ENCODE data around the gene PTPRN2.

PTPRN2 gene

DNA sequence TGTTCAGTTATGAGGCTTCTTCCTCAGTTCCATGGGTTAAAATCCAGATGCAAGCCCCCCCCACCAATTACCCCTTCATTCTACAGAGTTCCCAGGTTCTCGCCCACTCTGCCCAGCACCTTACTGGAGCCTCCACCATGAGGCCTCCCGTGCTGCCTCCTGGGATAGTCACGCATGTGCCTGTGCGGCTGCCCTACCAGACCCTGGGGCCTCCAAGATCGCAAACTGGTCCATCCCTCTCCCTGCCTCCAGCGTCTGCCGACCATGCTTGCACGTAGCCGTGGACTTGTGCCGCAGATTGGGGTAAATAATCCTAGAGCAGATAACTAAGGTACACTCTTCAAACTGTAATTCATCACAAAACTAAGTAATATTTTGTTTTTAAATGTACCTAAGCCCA lies 611.2 kb downstream of the PTPRN2 start:
- no peak overlapping the region for H3K4me3 ChIP-seq (ENCODE audit: low read depth, low read length)
- no peak for DNase-seq (ENCODE audit: low read depth)
- TF ChIP-seq, protein P1, sequence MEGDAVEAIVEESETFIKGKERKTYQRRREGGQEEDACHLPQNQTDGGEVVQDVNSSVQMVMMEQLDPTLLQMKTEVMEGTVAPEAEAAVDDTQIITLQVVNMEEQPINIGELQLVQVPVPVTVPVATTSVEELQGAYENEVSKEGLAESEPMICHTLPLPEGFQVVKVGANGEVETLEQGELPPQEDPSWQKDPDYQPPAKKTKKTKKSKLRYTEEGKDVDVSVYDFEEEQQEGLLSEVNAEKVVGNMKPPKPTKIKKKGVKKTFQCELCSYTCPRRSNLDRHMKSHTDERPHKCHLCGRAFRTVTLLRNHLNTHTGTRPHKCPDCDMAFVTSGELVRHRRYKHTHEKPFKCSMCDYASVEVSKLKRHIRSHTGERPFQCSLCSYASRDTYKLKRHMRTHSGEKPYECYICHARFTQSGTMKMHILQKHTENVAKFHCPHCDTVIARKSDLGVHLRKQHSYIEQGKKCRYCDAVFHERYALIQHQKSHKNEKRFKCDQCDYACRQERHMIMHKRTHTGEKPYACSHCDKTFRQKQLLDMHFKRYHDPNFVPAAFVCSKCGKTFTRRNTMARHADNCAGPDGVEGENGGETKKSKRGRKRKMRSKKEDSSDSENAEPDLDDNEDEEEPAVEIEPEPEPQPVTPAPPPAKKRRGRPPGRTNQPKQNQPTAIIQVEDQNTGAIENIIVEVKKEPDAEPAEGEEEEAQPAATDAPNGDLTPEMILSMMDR (IDR thresholded peaks at IDR 0.05; ENCODE audit: control insufficient read depth, extremely low read depth, insufficient read depth): no peak

DNA sequence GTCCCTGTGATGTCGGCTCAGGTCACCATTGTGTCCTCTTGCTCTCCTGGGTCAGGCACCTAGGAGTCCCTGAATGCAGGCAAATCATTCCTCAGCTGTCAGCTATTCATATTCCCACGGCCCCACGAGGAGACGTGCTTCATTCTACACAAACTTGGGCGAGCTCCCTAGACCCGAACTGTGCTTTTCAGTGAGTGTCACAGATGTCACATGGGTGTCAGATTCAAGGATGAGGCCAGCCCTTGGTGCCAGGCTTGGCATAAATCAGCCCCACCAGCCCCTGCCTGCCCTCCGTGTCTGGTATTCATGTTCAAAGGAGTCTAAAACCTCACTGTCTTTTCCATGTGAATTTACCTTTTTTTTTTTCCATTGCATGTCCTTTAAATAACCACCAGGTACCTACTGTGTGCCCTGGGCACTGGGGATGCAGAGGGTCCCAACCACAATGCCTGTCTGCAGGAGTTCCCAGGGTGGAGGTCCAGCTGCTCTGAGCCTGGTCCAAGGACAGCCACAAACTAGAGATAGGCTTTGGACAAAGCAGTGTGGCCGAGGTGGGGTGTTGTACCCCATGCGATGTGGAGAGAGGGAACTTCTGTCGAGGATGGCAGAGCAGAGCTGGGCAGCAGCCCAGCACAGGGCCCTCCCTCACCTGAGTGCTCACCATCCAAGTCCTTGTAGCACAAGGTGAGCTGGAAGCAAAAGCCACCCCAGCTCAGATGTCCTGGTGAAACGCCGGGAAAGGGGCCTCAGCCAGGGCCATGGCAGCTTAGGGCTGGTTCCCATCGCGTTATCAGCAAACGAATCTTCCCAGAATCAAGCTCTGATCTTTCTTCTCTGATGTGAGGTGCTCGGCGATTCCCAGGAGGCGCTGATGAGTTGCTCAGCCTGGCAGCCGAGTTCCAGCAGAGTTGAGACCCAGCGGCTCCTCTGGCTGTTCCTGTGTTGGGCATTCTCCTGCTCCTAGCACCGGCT lies 611.9 kb downstream of the PTPRN2 start:
- TF ChIP-seq, protein P1 (IDR thresholded peaks at IDR 0.05; ENCODE audit: control insufficient read depth, extremely low read depth, insufficient read depth): no peak
- DNase-seq (ENCODE audit: low read depth): no peak
- H3K4me3 ChIP-seq (ENCODE audit: low read depth, low read length): no peak overlapping the region

DNA sequence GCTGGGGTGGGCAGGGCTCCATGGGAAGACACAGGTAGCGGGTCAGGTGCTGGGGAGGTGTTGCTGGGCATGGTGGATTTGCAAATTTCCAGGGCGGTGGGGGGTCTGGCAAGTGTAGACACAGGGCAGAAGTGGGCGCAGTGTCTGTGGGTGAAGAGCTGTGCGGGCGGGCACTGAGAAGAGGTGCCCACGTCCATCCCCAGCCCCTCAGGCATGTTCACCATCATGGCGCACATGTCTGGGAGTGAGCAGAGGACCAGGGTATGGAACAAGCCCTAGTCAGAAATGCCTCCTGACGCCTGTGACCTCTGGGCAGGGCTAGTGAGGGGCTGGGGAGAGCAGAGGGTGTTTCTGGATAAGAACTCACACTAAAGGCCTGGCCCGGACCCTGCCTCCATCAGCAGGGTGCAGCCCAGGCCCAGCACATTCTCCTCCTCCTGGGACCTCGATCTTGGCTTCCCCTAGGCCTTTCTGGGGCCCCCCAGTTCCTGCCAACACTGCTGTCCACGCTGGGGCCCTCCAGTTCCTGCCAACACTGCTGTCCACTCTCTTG lies 612.9 kb downstream of the PTPRN2 start:
- DNase-seq (ENCODE audit: low read depth): no peak
- no peak overlapping the region for H3K4me3 ChIP-seq (ENCODE audit: low read depth, low read length)

DNA sequence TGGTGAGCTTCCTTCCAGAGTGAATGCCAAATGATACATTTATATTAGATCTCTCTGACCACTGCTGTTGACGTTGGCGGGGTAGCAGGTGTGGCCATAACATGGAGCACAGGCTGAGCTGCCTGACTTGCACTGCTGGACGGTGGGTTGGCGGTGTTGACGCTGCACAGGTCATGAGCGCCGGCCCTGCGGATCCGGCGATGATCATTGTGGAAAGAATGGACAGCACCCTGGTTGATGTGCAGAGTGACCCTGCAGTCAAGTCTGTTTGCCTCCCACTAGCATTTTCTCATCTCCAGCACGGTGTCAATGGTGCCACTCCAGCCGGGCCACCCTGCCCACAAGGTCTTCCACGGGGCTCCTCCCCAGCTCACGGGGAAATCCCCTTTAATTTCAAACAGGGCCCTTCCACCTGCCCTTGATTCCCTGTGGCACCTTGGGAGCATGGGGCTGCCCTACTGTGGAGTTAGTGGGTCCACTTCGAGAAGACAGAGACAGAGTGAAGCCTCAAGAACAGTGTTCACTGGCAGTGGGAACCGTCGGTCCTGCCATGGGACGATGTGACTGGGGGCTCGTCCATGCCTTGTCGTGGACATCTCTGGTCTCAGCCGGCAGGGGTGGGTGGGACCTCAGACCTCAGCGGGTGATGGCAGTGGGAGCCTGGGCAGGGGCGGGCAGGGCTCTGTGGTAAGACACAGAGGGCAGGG lies 613.5 kb downstream of the PTPRN2 start:
- H3K4me3 ChIP-seq (ENCODE audit: low read depth, low read length): no peak overlapping the region
- TF ChIP-seq, protein P1 (IDR thresholded peaks at IDR 0.05; ENCODE audit: control insufficient read depth, extremely low read depth, insufficient read depth): no peak
- no peak for DNase-seq (ENCODE audit: low read depth)

More for the DNA sequence above, 612.9 kb downstream of the PTPRN2 start:
- TF ChIP-seq, protein P1 (IDR thresholded peaks at IDR 0.05; ENCODE audit: control insufficient read depth, extremely low read depth, insufficient read depth): no peak

DNA sequence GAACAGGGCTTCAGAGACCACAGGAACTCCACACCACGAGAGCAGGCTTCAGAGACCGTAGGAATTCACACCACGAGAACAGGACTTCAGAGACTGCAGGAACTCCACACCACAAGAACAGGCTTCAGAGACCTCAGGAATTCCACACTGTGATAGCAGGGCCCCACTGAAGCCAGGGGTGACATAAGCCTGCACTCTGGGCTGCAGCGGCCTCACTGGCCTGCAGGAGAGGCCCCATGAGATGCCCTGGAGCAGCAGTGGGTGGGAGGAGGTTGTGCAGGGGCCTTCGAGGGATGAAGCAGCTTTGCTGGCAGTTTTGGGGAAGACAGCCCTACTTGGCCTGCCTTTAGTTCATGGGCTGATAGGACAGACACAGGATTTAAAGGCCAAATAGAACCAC lies 614.7 kb downstream of the PTPRN2 start:
- no peak for DNase-seq (ENCODE audit: low read depth)
- TF ChIP-seq, protein P1 (IDR thresholded peaks at IDR 0.05; ENCODE audit: control insufficient read depth, extremely low read depth, insufficient read depth): no peak
- H3K4me3 ChIP-seq (ENCODE audit: low read depth, low read length): no peak overlapping the region

DNA sequence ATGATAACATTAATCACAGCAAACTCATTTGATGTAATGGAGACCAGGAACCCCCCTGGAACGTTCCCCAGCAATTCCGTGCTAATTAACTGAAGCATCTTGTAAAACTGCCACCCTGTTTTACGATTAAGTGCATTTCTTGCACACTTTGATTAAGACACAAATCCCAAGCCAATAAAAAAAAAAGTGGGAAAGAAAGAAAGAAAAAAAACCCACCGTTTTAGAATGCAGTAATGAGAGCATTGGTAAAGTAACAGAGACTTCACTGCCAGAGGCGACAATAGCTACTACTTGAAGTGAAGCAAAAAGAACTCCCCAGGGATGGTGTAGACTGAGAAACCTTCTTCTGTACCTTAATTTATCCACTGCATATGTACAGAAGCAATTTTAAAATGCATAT lies 616.1 kb downstream of the PTPRN2 start:
- DNase-seq (ENCODE audit: low read depth): no peak
- H3K4me3 ChIP-seq (ENCODE audit: low read depth, low read length): no peak overlapping the region
- TF ChIP-seq, protein P1 (IDR thresholded peaks at IDR 0.05; ENCODE audit: control insufficient read depth, extremely low read depth, insufficient read depth): no peak

Measured in LNCaP clone FGC (cell line).